HepG2 (cell line): ENCODE results near the gene FMNL1. TPM values are rescaled to one million over a fixed set of nuclear protein-coding genes. Genes with fewer than 3 reads are reported as not detected.
A peak's percentile ranks its signal among the peaks of the same experiment; 100 is the strongest.

Experiments
- ATF7-NPFF ChIP-seq: sonication (generic); formaldehyde crosslinking; IDR thresholded peaks from 2 replicates; pipeline ENCODE4 v1.8.1; 2023; ENCODE audit warnings: mild to moderate bottlenecking, low read depth, missing genetic modification reagents, moderate library complexity
- CENPT ChIP-seq: sonication (generic); formaldehyde crosslinking; IDR thresholded peaks from 2 replicates; pipeline ENCODE4 v1.8.0; 2022; ENCODE audit warnings: low read depth, mild to moderate bottlenecking, moderate library complexity, missing genetic modification reagents
- EED ChIP-seq: sonication (generic); formaldehyde crosslinking; IDR thresholded peaks from 2 replicates; pipeline ENCODE4 v1.5.0; 2020; ENCODE audit warnings: mild to moderate bottlenecking, missing genetic modification reagents
- FOSL1 ChIP-seq: sonication (generic); formaldehyde crosslinking; IDR thresholded peaks from 2 replicates; pipeline ENCODE4 v1.9.0; 2021; ENCODE audit warnings: missing genetic modification reagents, borderline replicate concordance
- HMGXB3 ChIP-seq: sonication (generic); formaldehyde crosslinking; IDR thresholded peaks from 2 replicates; pipeline ENCODE4 v1.4.0; 2020; ENCODE audit warnings: missing genetic modification reagents, borderline replicate concordance
- HOXA5 ChIP-seq: sonication (generic); formaldehyde crosslinking; IDR thresholded peaks from 2 replicates; pipeline ENCODE4 v1.4.0; 2020; ENCODE audit warnings: missing genetic modification reagents
- KLF12 ChIP-seq: sonication (generic); formaldehyde crosslinking; IDR thresholded peaks from 2 replicates; pipeline ENCODE4 v1.4.0; 2020; ENCODE audit warnings: missing genetic modification reagents, borderline replicate concordance
- MEIS1 ChIP-seq: sonication (generic); formaldehyde crosslinking; IDR thresholded peaks from 2 replicates; pipeline ENCODE4 v1.9.0; 2021; ENCODE audit warnings: mild to moderate bottlenecking, missing genetic modification reagents, moderate library complexity, borderline replicate concordance
- NAIF1 ChIP-seq: sonication (generic); formaldehyde crosslinking; IDR thresholded peaks from 2 replicates; pipeline ENCODE4 v1.5.0; 2020; ENCODE audit warnings: mild to moderate bottlenecking, missing genetic modification reagents, borderline replicate concordance
- NRL ChIP-seq: sonication (generic); formaldehyde crosslinking; IDR thresholded peaks from 2 replicates; pipeline ENCODE4 v1.5.0; 2020; ENCODE audit warnings: missing genetic modification reagents, mild to moderate bottlenecking, moderate library complexity, borderline replicate concordance
- PRMT3 ChIP-seq: sonication (generic); formaldehyde crosslinking; IDR thresholded peaks from 2 replicates; pipeline ENCODE4 v1.8.1; 2022; ENCODE audit warnings: low read depth, mild to moderate bottlenecking, moderate library complexity, missing genetic modification reagents, borderline replicate concordance
- THAP7 ChIP-seq: sonication (generic); formaldehyde crosslinking; IDR thresholded peaks from 2 replicates; pipeline ENCODE4 v1.8.1; 2023; ENCODE audit warnings: mild to moderate bottlenecking, missing genetic modification reagents
- ZBTB3 ChIP-seq: sonication (generic); formaldehyde crosslinking; IDR thresholded peaks from 2 replicates; pipeline ENCODE4 v1.4.0; 2020; ENCODE audit warnings: low read depth, mild to moderate bottlenecking, moderate library complexity, missing genetic modification reagents, borderline replicate concordance
- ZNF142 ChIP-seq: sonication (generic); formaldehyde crosslinking; IDR thresholded peaks from 2 replicates; pipeline ENCODE4 v1.4.0; 2020; ENCODE audit warnings: missing genetic modification reagents
- ZNF224 ChIP-seq: sonication (generic); formaldehyde crosslinking; IDR thresholded peaks from 2 replicates; pipeline ENCODE4 v1.5.0; 2020; ENCODE audit warnings: mild to moderate bottlenecking, missing genetic modification reagents
- ZNF569 ChIP-seq: sonication (generic); formaldehyde crosslinking; IDR thresholded peaks from 2 replicates; pipeline ENCODE4 v1.5.0; 2020; ENCODE audit warnings: mild to moderate bottlenecking, missing genetic modification reagents, moderate library complexity, borderline replicate concordance
- ZNF572 ChIP-seq: sonication (generic); formaldehyde crosslinking; IDR thresholded peaks from 2 replicates; pipeline ENCODE4 v1.5.1; 2020; ENCODE audit warnings: mild to moderate bottlenecking, missing genetic modification reagents
- ZSCAN29 ChIP-seq: sonication (generic); formaldehyde crosslinking; conservative IDR thresholded peaks from 2 replicates; pipeline ENCODE4 v1.4.0; 2020; ENCODE audit warnings: mild to moderate bottlenecking, missing genetic modification reagents
- polyA plus RNA-seq, 8 experiments: library from polyadenylated mRNA; depleted of rRNA in 3 of 8; stranded (reverse) in 7 of 8; unstranded in 1 of 8; fragments of >200 nt; fragmentation: Illumina TruSeq in 4 of 8; extraction: Trizol in 4 of 8; gene quantifications; 2 replicates each; pipeline versions ENCODE4 v1.2.1 to v1.2.3, GENCODE V29; 2011 to 2016; ENCODE audit warnings: low read depth in 4 of 8, missing spikeins in 1 of 8, mixed read lengths in 1 of 8; ENCODE audit not compliant: insufficient read depth in 1 of 8
- total RNA-seq, 5 experiments: library from RNA; depleted of rRNA; stranded (reverse); fragments of >200 nt; fragmentation: Illumina TruSeq; extraction: Trizol; gene quantifications; 2 replicates each; pipeline ENCODE4 v1.2.3, GENCODE V29; 2016; ENCODE audit warnings: low read depth in 1 of 5

The FMNL1 gene
- total and polyA plus RNA-seq, 2 of the 13 experiments (the other 11 are each of a cell fraction or from before 2014, with no cell fraction given) = 0.53 to 0.70 TPM

GRCh38 chr17:45201457-45201856 lies 20.2 kb upstream of the FMNL1 start (continued):
- TF ChIP-seq KLF12 (CRISPR knock-in tag) (no peak), PRMT3 (CRISPR knock-in tag) (0 out of 2 replicates have a peak, but pooled peaks have one; percentile 40), ZNF572 (no peak), ATF7-NPFF (CRISPR knock-in tag) (no peak), EED (CRISPR knock-in tag) (0 out of 2 replicates have a peak, but pooled peaks have one; percentile 18), ZNF224 (0 out of 2 replicates have a peak, but pooled peaks have one; percentile 20), MEIS1 (0 out of 2 replicates have a peak, but pooled peaks have one; percentile 19), NRL (0 out of 2 replicates have a peak, but pooled peaks have one; percentile 29), THAP7 (CRISPR knock-in tag) (0 out of 2 replicates have a peak, but pooled peaks have one; percentile 27), ZBTB3 (CRISPR knock-in tag) (0 out of 2 replicates have a peak, but pooled peaks have one; percentile 56), FOSL1 (CRISPR knock-in tag) (no peak), ZSCAN29 (CRISPR knock-in tag) (0 out of 2 replicates have a peak, but pooled peaks have one; percentile 26), HMGXB3 (0 out of 2 replicates have a peak, but pooled peaks have one; percentile 5), CENPT (CRISPR knock-in tag) (no peak), NAIF1 (0 out of 2 replicates have a peak, but pooled peaks have one; percentile 4), HOXA5 (CRISPR knock-in tag) (0 out of 2 replicates have a peak, but pooled peaks have one; percentile 24), ZNF142 (CRISPR knock-in tag) (0 out of 2 replicates have a peak, but pooled peaks have one; percentile 23), ZNF569 (CRISPR knock-in tag) (no peak)
